ENCODE results near the gene THADA. TPM values are rescaled to one million over a fixed set of nuclear protein-coding genes. Genes with fewer than 3 reads are reported as not detected.

The THADA gene
- total RNA-seq, 1 experiment from 2014 or later = 27.5 TPM

GRCh38 chr2:43490252-43490786 is 105.5 kb downstream of the THADA start:
- H3K9me3 Mint-ChIP-seq = no peaks in the 10 kb centered on the region
- ChIA-PET CTCF (no interaction called here), POLR2A (no interaction called here)
- H3K27me3 Mint-ChIP-seq (ENCODE audit: low read depth) = no peaks in the 10 kb centered on the region
- peak overlapping the region; percentile 55 for H3K27ac Mint-ChIP-seq
- H3K36me3 Mint-ChIP-seq = no peaks in the 10 kb centered on the region
- ATAC-seq (no peak), DNase-seq (ENCODE audit: low spot score) (no peak)
- TF ChIP-seq ZNF671 (CRISPR knock-in tag; IDR thresholded peaks at IDR 0.05) (no peak), ZNF423 (CRISPR knock-in tag; IDR thresholded peaks at IDR 0.05) (no peak), IRF1 (CRISPR knock-in tag; IDR thresholded peaks at IDR 0.05) (no peak), JUN (CRISPR knock-in tag; IDR thresholded peaks at IDR 0.05) (no peak), ZNF396 (CRISPR knock-in tag; IDR thresholded peaks at IDR 0.05; ENCODE audit: borderline replicate concordance) (no peak), ESRRA (CRISPR knock-in tag; IDR thresholded peaks at IDR 0.05; ENCODE audit: borderline replicate concordance) (no peak), HMGA2 (CRISPR knock-in tag; IDR thresholded peaks at IDR 0.05) (no peak), TEAD1 (CRISPR knock-in tag; IDR thresholded peaks at IDR 0.05) (no peak), CTCF (IDR thresholded peaks at IDR 0.05) (no peak), JAZF1 (CRISPR knock-in tag; IDR thresholded peaks at IDR 0.05) (no peak), SMAD3 (CRISPR knock-in tag; IDR thresholded peaks at IDR 0.05; ENCODE audit: borderline replicate concordance) (no peak), ETV6 (CRISPR knock-in tag; IDR thresholded peaks at IDR 0.05) (no peak), ATF6 (CRISPR knock-in tag; IDR thresholded peaks at IDR 0.05) (no peak), KAT7 (CRISPR knock-in tag; IDR thresholded peaks at IDR 0.05; ENCODE audit: borderline replicate concordance) (no peak), E2F4 (CRISPR knock-in tag; IDR thresholded peaks at IDR 0.05; ENCODE audit: borderline replicate concordance, low read depth) (no peak), GRHL2 (CRISPR knock-in tag; IDR thresholded peaks at IDR 0.05; ENCODE audit: insufficient replicate concordance, severe bottlenecking) (no peak)
- H3K4me3 Mint-ChIP-seq = no peak overlapping the region
- H3K4me1 Mint-ChIP-seq = peaks cover 8% of the 10 kb centered on the region

GRCh38 chr2:43488737-43489136 is 107.1 kb downstream of the THADA start:
- ATAC-seq (no peak), DNase-seq (ENCODE audit: low spot score) (no peak)
- Mint-ChIP-seq H3K27ac (no peak overlapping the region), H3K4me3 (no peak overlapping the region), H3K9me3 (no peaks in the 10 kb centered on the region), H3K27me3 (ENCODE audit: low read depth) (no peaks in the 10 kb centered on the region), H3K4me1 (peaks cover 11% of the 10 kb centered on the region), H3K36me3 (no peaks in the 10 kb centered on the region)
- POLR2A ChIA-PET = interaction anchor here (0.6 kb wide), 1 partner anchor 14 kb away, joined by 8 read pairs; no protein-coding TSS in a partner anchor
- CTCF ChIA-PET = no interaction called here
- TF ChIP-seq ZNF138 (CRISPR knock-in tag; conservative IDR thresholded peaks at IDR 0.05) = no peak
- no peak for TF ChIP-seq FOXP1 (CRISPR knock-in tag; IDR thresholded peaks at IDR 0.05; ENCODE audit: borderline replicate concordance)
- no peak for TF ChIP-seq ZNF317 (CRISPR knock-in tag; IDR thresholded peaks at IDR 0.05; ENCODE audit: borderline replicate concordance, low read depth)
- no peak for TF ChIP-seq E2F5 (CRISPR knock-in tag; IDR thresholded peaks at IDR 0.05)
- TF ChIP-seq ARID4B (CRISPR knock-in tag; IDR thresholded peaks at IDR 0.05; ENCODE audit: borderline replicate concordance) = no peak
